Activated CD4-positive, CD25-positive, alpha-beta regulatory T cell (primary cell): ENCODE measurements around the gene NDUFAF8.

Source experiments
- DNase-seq, 4 experiments: peaks; one replicate each; lab custom pipeline; 2025; lab: John Stamatoyannopoulos, UW

The NDUFAF8 gene

GRCh38 chr17:81252326-81252986 is 13.3 kb downstream of the NDUFAF8 start:
- DNase-seq = no peak

GRCh38 chr17:81252987-81253329 is 13.8 kb downstream of the NDUFAF8 start:
- DNase-seq = no peak

GRCh38 chr17:81253358-81254131 is 14.4 kb downstream of the NDUFAF8 start:
- DNase-seq = peak in 3 of 4 experiments; percentile 26 to 37 (median 37)

GRCh38 chr17:81254955-81255717 is 16.0 kb downstream of the NDUFAF8 start:
- no peak for DNase-seq

GRCh38 chr17:81256616-81257015 is 17.5 kb downstream of the NDUFAF8 start:
- no peak for DNase-seq

GRCh38 chr17:81257533-81257932 is 18.4 kb downstream of the NDUFAF8 start:
- DNase-seq = no peak

GRCh38 chr17:81258292-81258691 is 19.2 kb downstream of the NDUFAF8 start:
- DNase-seq = no peak

- DNase-seq = no peak
Measured at GRCh38 chr17:81259058-81259605, 20.0 kb downstream of the NDUFAF8 start.

- DNase-seq = no peak
Measured at GRCh38 chr17:81260171-81260570, 21.1 kb downstream of the NDUFAF8 start.

- no peak for DNase-seq
Measured at GRCh38 chr17:81260641-81261040, 21.5 kb downstream of the NDUFAF8 start.

GRCh38 chr17:81261096-81261495 is 22.0 kb downstream of the NDUFAF8 start:
- no peak for DNase-seq

GRCh38 chr17:81261582-81262336 is 22.6 kb downstream of the NDUFAF8 start:
- DNase-seq = no peak

- no peak for DNase-seq
Measured at GRCh38 chr17:81263371-81264181, 24.5 kb downstream of the NDUFAF8 start.

GRCh38 chr17:81264640-81265039 is 25.5 kb downstream of the NDUFAF8 start:
- DNase-seq = no peak

- DNase-seq = no peak
Measured at GRCh38 chr17:81265576-81265975, 26.5 kb downstream of the NDUFAF8 start.

GRCh38 chr17:81267390-81268067 is 28.4 kb downstream of the NDUFAF8 start:
- no peak for DNase-seq

GRCh38 chr17:81270279-81270678 is 31.2 kb downstream of the NDUFAF8 start:
- no peak for DNase-seq

- DNase-seq = no peak
Measured at GRCh38 chr17:81271226-81271625, 32.1 kb downstream of the NDUFAF8 start.

GRCh38 chr17:81272616-81273015 is 33.5 kb downstream of the NDUFAF8 start:
- DNase-seq = no peak

GRCh38 chr17:81273698-81274470 is 34.8 kb downstream of the NDUFAF8 start:
- DNase-seq = no peak
